Measurements from ENCODE around the gene CPNE8. TPM values are rescaled to one million over a fixed set of nuclear protein-coding genes. Genes with fewer than 3 reads are reported as not detected.

CPNE8 gene
- total RNA-seq, 1 donor from 2014 or later: 13.4 TPM

GRCh38 chr12:38689195-38689594, 216.2 kb downstream of the CPNE8 start:
- ATAC-seq: no peak
- no peak for DNase-seq
- intact Hi-C loops (cut with micrococcal nuclease): no loop called here

GRCh38 chr12:38682521-38682920, 222.9 kb downstream of the CPNE8 start:
- ATAC-seq (no peak), DNase-seq (no peak)
- intact Hi-C loops (cut with micrococcal nuclease): no loop called here

GRCh38 chr12:38669530-38669929, 235.9 kb downstream of the CPNE8 start:
- DNase-seq (no peak), ATAC-seq (no peak)
- intact Hi-C loops (cut with micrococcal nuclease): no loop called here

DNA sequence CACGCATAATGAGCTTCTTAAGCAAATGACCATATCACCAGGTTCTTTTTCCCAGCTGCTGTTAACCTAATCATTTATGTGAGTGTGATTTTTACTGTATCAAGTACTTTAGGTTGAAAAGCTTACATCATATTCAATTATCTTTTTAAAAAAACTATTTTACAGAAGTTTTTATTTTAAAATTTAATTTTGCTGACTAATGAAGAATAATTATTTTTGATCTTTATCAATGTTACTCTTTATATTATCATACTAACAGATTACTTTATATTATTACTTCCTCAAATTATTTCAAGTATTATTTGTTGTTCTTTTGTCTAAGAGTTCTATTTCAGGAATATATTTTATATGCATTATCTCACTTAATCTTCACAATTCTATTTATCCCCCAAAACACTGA, 236.3 kb downstream of the CPNE8 start:
- DNase-seq (no peak), ATAC-seq (no peak)
- intact Hi-C loops (cut with micrococcal nuclease): no loop called here

- intact Hi-C loops (cut with micrococcal nuclease): no loop called here
- DNase-seq (no peak), ATAC-seq (no peak)
These were observed 239.0 kb downstream of the CPNE8 start for GRCh38 chr12:38666425-38666824.

GRCh38 chr12:38664661-38665269, 240.6 kb downstream of the CPNE8 start:
- ATAC-seq (no peak), DNase-seq (no peak)
- intact Hi-C loops (cut with micrococcal nuclease): no loop called here

GRCh38 chr12:38662829-38663228, 242.6 kb downstream of the CPNE8 start:
- ATAC-seq (no peak), DNase-seq (no peak)
- intact Hi-C loops (cut with micrococcal nuclease): no loop called here

DNA sequence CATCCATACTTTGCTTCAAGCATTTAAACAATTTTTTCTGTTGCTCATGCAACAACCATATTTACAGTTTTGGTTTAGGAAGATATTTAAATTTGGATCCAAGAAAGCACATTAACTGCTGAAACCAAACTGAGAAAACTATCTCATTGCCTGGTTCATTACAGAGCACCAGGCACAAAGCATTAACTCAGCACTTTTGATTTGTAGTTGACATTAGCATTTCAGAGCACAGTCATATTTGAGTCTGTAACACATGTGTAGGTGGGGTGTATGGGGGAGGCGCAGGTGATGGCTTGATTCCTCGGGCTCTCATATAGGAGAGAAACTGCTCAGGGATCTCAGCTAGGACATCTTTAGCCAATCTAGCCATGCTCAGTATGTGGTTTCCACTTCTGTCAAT, 251.7 kb downstream of the CPNE8 start:
- DNase-seq (no peak), ATAC-seq (no peak)
- intact Hi-C loops (cut with micrococcal nuclease): no loop called here

GRCh38 chr12:38648813-38649212, 256.6 kb downstream of the CPNE8 start:
- no peak for DNase-seq
- ATAC-seq: no peak
- intact Hi-C loops (cut with micrococcal nuclease): no loop called here

DNA sequence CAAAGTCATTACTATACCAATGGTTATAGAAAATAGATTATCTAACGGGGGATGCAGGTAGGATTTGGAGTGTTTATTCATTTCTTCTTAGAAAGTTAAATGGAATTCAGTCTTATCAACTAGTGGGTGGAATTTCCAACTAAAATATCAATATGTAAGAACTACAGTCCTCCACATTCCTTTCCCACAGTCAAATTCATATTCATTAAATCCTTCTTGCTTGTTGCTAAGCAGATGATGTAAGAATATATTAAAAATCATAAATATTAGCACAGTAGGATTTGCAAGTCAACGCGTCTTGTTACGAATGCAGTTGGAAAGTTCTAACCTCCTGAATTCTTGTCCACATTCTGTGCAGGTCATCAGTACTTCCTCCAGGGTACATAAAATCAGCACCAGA, 259.2 kb downstream of the CPNE8 start:
- intact Hi-C loops (cut with micrococcal nuclease): no loop called here
- DNase-seq: no peak
- ATAC-seq: no peak

- ATAC-seq (no peak), DNase-seq (no peak)
- intact Hi-C loops (cut with micrococcal nuclease): no loop called here
These were observed 265.8 kb downstream of the CPNE8 start for GRCh38 chr12:38639625-38640024.

DNA sequence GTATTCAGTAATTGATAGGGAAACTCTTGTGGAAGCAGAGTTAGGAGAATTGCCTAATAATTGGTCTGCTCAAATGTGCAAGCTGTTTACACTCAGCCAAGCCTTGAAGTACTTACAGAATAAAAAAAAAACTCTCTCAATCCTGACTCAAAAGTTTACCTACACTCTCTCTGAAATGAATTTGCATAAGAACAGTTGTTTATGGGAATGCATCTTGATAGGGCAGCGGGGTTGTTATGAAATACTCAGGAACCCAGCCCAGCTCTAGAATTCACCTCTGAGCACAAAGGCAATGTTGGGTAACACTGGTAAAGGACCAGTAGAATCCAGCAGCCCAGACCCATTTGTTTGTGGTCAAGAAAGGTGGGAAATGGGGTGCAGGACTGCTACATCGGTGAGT, 267.0 kb downstream of the CPNE8 start:
- intact Hi-C loops (cut with micrococcal nuclease): no loop called here

GRCh38 chr12:38633511-38633910, 271.9 kb downstream of the CPNE8 start:
- DNase-seq (no peak), ATAC-seq (no peak)
- intact Hi-C loops (cut with micrococcal nuclease): no loop called here

More for the DNA sequence above, 267.0 kb downstream of the CPNE8 start:
- no peak for DNase-seq
- no peak for ATAC-seq

- DNase-seq: no peak
- intact Hi-C loops (cut with micrococcal nuclease): no loop called here
- ATAC-seq: no peak
These were observed 276.3 kb downstream of the CPNE8 start for GRCh38 chr12:38629064-38629463.

DNA sequence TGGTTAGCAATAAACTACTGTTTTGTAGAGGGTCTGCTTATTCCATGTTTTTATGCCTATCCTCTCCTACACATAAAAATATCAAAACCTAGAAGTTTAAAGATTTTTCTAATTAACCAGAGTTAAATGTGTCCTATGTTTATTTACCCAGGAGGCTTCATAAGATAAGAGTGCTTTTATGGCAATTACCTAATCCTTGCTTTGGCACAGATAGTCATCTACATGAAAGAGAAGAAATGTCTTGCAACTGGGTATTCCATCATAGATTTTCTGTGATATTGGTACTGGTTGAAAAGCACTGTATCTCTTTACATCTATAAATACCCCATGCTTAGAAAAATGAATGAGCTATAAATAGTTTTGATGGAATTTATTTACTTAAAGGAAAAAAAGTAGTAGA, 277.1 kb downstream of the CPNE8 start:
- intact Hi-C loops (cut with micrococcal nuclease): no loop called here
- DNase-seq (no peak), ATAC-seq (no peak)

- no peak for ATAC-seq
- intact Hi-C loops (cut with micrococcal nuclease): no loop called here
- DNase-seq: no peak
These were observed 280.1 kb downstream of the CPNE8 start for GRCh38 chr12:38625306-38625705.

- intact Hi-C loops (cut with micrococcal nuclease): no loop called here
- ATAC-seq: no peak
- no peak for DNase-seq
These were observed 291.2 kb downstream of the CPNE8 start for GRCh38 chr12:38614171-38614570.

GRCh38 chr12:38610808-38611350, 294.5 kb downstream of the CPNE8 start:
- DNase-seq (no peak), ATAC-seq (no peak)
- intact Hi-C loops (cut with micrococcal nuclease): no loop called here

- intact Hi-C loops (cut with micrococcal nuclease): no loop called here
- DNase-seq (no peak), ATAC-seq (no peak)
These were observed 298.1 kb downstream of the CPNE8 start for GRCh38 chr12:38607295-38607694.
